Esophagus squamous epithelium (tissue), 5 donors: ENCODE data around the gene PSENEN. TPM values are rescaled to one million over a fixed set of nuclear protein-coding genes. Genes with fewer than 3 reads are reported as not detected.
A peak's percentile ranks its signal among the peaks of the same experiment; 100 is the strongest.

ENCODE experiments used
- DNase-seq: peaks from one replicate; lab custom pipeline; 2025; lab: John Stamatoyannopoulos, UW
- H3K27ac ChIP-seq, 4 donors: fragments of 200-600 bp; sonication (generic); one replicate each; pipeline ENCODE4 v1.5.1; 2016 to 2019; ENCODE audit warnings: mild to moderate bottlenecking in 1 of 4
- H3K27me3 ChIP-seq, 4 donors: fragments of 200-600 bp; sonication (generic); 1 replicate in 3 of 4; 2 replicates in 1 of 4; pipeline versions ENCODE4 v1.5.1 to v1.6.0; 2017 to 2021; ENCODE audit warnings: antibody characterized with exemption in 1 of 4
- H3K36me3 ChIP-seq, 3 donors: fragments of 200-600 bp; sonication (generic); one replicate each; pipeline ENCODE4 v1.5.1; 2016 to 2019
- H3K4me1 ChIP-seq, 3 donors: fragments of 200-600 bp; sonication (generic); one replicate each; pipeline ENCODE4 v1.5.1; 2017 to 2019
- H3K4me3 ChIP-seq, 4 donors: fragments of 200-600 bp; sonication (generic); 1 replicate in 3 of 4; 2 replicates in 1 of 4; pipeline ENCODE4 v1.5.1; 2016 to 2019; ENCODE audit warnings: mild to moderate bottlenecking in 2 of 4, moderate library complexity in 1 of 4
- H3K9me3 ChIP-seq, 3 donors: fragments of 200-600 bp; sonication (generic); one replicate each; pipeline ENCODE4 v1.5.1; 2016 to 2019
- POLR2A ChIP-seq, 4 donors: fragments of 450-650 bp; IDR thresholded peaks; one replicate each; pipeline ENCODE4 v1.6.1; 2017; ENCODE audit warnings: antibody characterized with exemption in 4 of 4, mild to moderate bottlenecking in 4 of 4, moderate library complexity in 3 of 4
- WGBS, 2 donors: methylation state at CpG; one replicate each; pipeline ENCODE4 v1.1.5; 2018; 5-methylcytosine and 5-hydroxymethylcytosine counted together
- intact Hi-C: fragments of 100-400 bp; cut with DNase I; formaldehyde crosslinking; loops from one replicate; pipeline ENCODE4 v1.15.0; 2022
- total RNA-seq, 4 donors: library from RNA; depleted of rRNA; stranded (reverse); fragments of >200 nt; gene quantifications; one replicate each; pipeline ENCODE4 v1.1.0, GENCODE V29; 2016
- TF ChIP-seq, protein P1 (sequence below), 6 experiments: fragments of 450-650 bp in 4 of 6; fragments of 200-600 bp in 2 of 6; sonication (generic) in 2 of 6; IDR thresholded peaks; one replicate each; pipeline ENCODE4 v1.5.1; 2016 to 2019; ENCODE audit warnings: antibody characterized with exemption in 6 of 6, mild to moderate bottlenecking in 4 of 6, moderate library complexity in 4 of 6
- donor health status: DM: yes; HTN: yes; CAD: no.

The PSENEN gene
- total RNA-seq, 4 donors from 2014 or later: 23.3 to 33.9 (median 32.3) TPM

DNA sequence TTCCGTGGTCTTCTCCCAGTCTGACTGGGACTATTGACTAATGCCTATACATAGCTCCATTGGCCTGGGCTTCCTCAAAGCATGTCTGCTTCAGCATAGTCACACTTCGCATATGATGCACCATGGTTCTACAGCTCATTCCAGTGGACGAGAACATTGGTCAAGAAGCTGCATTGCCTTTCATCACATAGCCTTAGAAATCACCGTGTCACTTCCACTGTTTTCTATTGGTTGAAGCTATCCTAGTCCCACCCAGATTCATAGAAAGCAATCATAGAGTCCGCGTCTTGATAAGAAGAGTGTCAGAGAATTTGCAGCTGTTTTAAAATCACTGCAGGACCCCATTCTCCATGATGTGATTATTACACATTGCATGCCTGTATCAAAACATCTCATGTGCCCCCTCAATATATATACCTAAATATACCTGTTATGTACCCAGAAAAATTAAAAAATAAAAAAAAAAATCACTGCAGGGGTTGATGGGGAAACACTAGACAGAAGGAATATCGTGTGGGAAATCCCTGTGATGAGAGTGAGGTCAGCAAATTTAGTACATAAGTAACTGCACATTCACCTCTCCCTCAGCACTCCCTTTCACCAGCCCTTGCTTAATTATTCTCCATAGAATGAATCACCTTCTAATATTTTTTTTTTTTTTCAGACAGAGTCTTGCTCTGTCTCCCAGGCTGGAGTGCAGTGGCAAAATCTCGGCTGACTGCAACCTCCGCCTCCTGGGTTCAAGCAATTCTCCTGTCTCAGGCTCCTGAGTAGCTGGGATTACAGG lies 27.8 kb downstream of the PSENEN start:
- Histone ChIP-seq H3K27ac (no peak overlapping the region), H3K27me3 (no peaks in the 10 kb centered on the region), H3K4me3 (no peak overlapping the region), H3K9me3 (no peaks in the 10 kb centered on the region), H3K36me3 (peaks cover 0 to 20% (median 0%) of the 10 kb centered on the region in 3 donors), H3K4me1 (peaks cover 10 to 31% (median 13%) of the 10 kb centered on the region in 3 donors)
- no peak for DNase-seq
- WGBS, 2 donors: 50 to 55% methylated on average over 9 of the region's 9 CpGs
- no peak for TF ChIP-seq POLR2A (IDR thresholded peaks at IDR 0.05)
- intact Hi-C loops: no loop called here

DNA sequence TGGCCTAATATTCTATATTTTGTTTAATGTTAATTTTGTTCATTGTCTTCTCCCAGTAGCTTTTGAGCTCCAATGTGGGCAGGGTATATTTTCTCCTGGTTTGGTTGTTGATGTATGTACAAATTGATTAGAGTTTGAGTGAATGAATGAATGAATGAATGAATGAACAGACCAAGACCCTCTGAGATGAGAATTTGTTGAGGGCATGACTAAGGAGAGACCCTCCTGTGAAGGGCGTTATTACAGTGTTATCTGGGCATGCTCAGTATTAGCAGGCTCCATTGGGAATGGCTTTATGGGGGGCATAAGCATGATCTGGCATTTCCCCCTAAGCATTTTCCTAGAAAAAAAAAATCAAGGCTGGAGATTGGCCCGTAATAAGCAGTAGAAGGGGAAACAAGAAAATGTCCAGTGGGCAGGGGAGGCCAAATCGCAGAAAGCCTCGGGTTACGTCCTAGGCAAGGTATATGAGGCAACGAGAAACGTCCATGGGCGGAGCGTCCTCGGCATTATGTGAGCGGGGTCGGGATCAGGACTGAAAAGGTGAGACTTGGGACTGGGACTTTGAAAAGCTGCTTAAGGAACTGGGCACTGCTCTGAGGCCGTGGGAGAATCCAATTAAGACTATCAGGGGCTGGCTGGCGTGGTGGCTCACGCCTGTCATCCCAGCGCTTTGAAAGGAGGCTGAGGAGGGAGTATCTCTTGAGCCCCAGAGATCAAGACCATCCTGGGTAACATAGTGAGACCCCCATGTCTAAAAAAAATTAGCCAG lies 29.0 kb downstream of the PSENEN start:
- peak overlapping the region; percentile 68 to 92 (median 84) for H3K4me3 ChIP-seq
- no peak for TF ChIP-seq POLR2A (IDR thresholded peaks at IDR 0.05)
- TF ChIP-seq, protein P1, sequence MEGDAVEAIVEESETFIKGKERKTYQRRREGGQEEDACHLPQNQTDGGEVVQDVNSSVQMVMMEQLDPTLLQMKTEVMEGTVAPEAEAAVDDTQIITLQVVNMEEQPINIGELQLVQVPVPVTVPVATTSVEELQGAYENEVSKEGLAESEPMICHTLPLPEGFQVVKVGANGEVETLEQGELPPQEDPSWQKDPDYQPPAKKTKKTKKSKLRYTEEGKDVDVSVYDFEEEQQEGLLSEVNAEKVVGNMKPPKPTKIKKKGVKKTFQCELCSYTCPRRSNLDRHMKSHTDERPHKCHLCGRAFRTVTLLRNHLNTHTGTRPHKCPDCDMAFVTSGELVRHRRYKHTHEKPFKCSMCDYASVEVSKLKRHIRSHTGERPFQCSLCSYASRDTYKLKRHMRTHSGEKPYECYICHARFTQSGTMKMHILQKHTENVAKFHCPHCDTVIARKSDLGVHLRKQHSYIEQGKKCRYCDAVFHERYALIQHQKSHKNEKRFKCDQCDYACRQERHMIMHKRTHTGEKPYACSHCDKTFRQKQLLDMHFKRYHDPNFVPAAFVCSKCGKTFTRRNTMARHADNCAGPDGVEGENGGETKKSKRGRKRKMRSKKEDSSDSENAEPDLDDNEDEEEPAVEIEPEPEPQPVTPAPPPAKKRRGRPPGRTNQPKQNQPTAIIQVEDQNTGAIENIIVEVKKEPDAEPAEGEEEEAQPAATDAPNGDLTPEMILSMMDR (IDR thresholded peaks at IDR 0.05): no peak
- H3K27me3 ChIP-seq: no peaks in the 10 kb centered on the region
- H3K9me3 ChIP-seq: no peaks in the 10 kb centered on the region
- H3K4me1 ChIP-seq: peaks cover 10 to 31% (median 13%) of the 10 kb centered on the region in 3 donors
- WGBS, 2 donors: 36 to 52% methylated on average over 16 of the region's 16 CpGs
- H3K36me3 ChIP-seq: peaks cover 0 to 16% (median 0%) of the 10 kb centered on the region in 3 donors
- DNase-seq: no peak
- H3K27ac ChIP-seq: no peak overlapping the region
- intact Hi-C loops: no loop called here

DNA sequence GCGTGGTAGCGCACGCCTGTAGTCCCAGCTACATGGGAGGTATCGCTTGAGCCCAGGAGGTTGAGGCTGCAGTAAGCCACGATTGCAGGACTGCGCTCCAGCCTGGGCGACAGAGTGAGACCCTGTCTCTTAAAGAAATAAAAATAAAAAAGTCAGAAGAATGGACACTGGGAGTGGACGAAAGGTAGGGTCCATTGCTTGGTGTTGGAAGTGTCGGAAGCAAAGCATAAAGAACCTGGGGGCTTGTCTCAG lies 29.5 kb downstream of the PSENEN start:
- H3K27me3 ChIP-seq: no peaks in the 10 kb centered on the region
- peak overlapping the region; percentile 68 to 92 (median 84) for H3K4me3 ChIP-seq
- WGBS, 2 donors: 23 to 26% methylated on average over 9 of the region's 9 CpGs
- no peak for DNase-seq
- peaks cover 10 to 31% (median 13%) of the 10 kb centered on the region in 3 donors for H3K4me1 ChIP-seq
- no peak for TF ChIP-seq POLR2A (IDR thresholded peaks at IDR 0.05)
- TF ChIP-seq, protein P1 (IDR thresholded peaks at IDR 0.05): no peak
- intact Hi-C loops: no loop called here
- no peaks in the 10 kb centered on the region for H3K9me3 ChIP-seq
- H3K27ac ChIP-seq: no peak overlapping the region
- peaks cover 0 to 18% (median 0%) of the 10 kb centered on the region in 3 donors for H3K36me3 ChIP-seq

DNA sequence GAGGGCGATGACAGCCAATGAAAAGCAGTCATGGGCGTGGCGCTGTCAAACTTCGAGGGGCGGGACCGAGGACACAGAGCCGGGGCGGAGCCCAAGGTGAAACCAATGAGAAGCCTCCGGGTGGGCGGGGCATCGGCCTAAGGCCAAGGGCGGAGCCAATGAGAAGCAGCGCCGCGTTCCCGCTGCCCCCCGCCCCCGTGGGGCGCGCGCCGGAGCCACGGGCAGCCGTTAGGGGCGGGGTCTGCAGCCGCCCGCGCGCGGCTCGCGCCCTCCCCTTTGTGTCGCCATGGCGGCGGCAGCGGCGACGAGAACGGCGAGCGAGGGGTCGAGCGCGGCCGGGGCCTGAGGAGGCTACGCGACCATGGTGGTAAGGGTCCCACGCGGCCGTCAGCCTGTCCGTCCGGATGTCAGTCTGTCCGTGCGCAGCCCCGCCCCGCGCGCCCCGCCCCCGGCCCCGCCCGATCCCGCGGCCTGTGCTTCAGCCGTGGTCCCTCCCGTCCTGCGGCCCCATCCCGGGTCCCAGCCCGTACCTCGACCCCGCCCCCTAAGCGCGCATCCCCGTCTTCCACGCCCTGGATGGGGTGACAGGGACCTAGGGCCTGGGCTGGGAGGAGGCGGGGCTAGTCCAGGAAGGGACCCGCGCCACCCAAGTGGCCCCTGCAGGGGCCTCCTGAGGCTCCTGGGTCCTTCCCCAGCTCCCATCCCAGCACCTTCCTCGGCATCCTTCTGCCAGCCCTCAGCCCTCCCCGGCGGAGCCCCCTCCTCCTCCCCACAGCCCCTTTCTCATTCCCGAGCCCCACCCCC lies 30.0 kb downstream of the PSENEN start, which contains the start of gene ARHGAP33:
ARHGAP33 (plus strand) TSS at position 267 of the 804 bp plus-strand sequence; CDS start at position 362, 95 bp downstream.
- H3K9me3 ChIP-seq: no peaks in the 10 kb centered on the region
- H3K4me1 ChIP-seq: peaks cover 10 to 31% (median 13%) of the 10 kb centered on the region in 3 donors
- peak within 1 kb of the TSS; percentile 59 to 76 (median 68) for H3K27ac ChIP-seq
- H3K27me3 ChIP-seq: no peaks in the 10 kb centered on the region
- peak within 1 kb of the TSS; percentile 68 to 92 (median 84) for H3K4me3 ChIP-seq
- 0% methylated on average over 14 to 21 of the region's 82 CpGs for WGBS, 2 donors
- TF ChIP-seq, protein P1 (IDR thresholded peaks at IDR 0.05): no peak
- no peak for TF ChIP-seq POLR2A (IDR thresholded peaks at IDR 0.05)
- peak; percentile 88 for DNase-seq
- intact Hi-C loops: no loop called here
- H3K36me3 ChIP-seq: peaks cover 0 to 24% (median 0%) of the 10 kb centered on the region in 3 donors

DNA sequence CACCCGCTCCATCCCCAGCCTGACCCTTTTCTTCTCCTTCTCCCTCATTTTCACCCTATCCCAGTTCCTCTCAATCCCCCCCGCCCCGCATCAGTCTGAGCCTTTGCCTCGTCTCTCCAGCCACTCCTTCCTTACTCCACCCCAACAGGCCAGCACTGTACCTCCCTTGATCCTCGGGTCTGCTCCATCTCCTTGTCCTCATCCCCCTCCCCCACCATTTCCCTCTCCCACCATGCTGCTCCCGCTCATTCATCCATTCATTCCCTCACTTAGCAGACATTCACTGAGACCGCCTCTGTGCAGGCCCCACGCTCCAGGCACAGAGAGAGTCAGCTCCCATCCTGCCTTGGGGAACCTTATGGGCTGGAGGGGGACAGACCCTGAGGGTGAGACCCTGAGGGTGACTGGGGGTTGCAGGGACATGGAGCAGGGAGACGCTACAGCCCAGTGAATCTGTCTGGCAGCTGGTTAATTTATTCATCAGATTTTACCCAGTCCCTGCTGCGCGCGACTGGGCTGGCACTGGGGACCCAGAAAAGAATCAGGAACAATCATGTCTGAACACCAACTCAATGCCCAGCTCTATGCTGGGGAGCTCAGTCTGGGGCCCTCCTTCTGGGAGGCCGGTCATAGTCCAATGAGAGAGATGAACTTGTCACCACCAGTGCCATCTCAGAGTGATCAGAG lies 30.8 kb downstream of the PSENEN start:
- TF ChIP-seq, protein P1 (IDR thresholded peaks at IDR 0.05): no peak
- TF ChIP-seq POLR2A (IDR thresholded peaks at IDR 0.05): no peak
- peak overlapping the region; percentile 68 to 92 (median 84) for H3K4me3 ChIP-seq
- H3K36me3 ChIP-seq: peaks cover 0 to 31% (median 0%) of the 10 kb centered on the region in 3 donors
- DNase-seq: no peak
- no peaks in the 10 kb centered on the region for H3K9me3 ChIP-seq
- H3K27me3 ChIP-seq: no peaks in the 10 kb centered on the region
- H3K27ac ChIP-seq: peak overlapping the region in 2 of 4 donors; percentile 67 to 76
- 12 to 20% methylated on average over 5 to 7 of the region's 13 CpGs for WGBS, 2 donors
- intact Hi-C loops: no loop called here
- H3K4me1 ChIP-seq: peaks cover 10 to 31% (median 13%) of the 10 kb centered on the region in 3 donors
